ENCODE measurements around the gene SMYD2.

GRCh38 chr1:214317300-214317699, 36.3 kb downstream of the SMYD2 start:
- no peak for TF ChIP-seq CTCF (IDR thresholded peaks at IDR 0.05)
- TF ChIP-seq POLR2A (IDR thresholded peaks at IDR 0.05): no peak
